ELR (cell line): Measurements from ENCODE around the gene PHACTR1.
A peak's percentile ranks its signal among the peaks of the same experiment; 100 is the strongest.
"Not testable (repeated sequence)": the region's sequence is repeated elsewhere in the genome, so short reads cannot be mapped to it uniquely, and the experiment has no call there.

Experiments
- DNase-seq: peaks from one replicate; pipeline ENCODE4 v3.0.0-alpha.2; 2015; ENCODE audit warnings: low read depth

The PHACTR1 gene

DNA sequence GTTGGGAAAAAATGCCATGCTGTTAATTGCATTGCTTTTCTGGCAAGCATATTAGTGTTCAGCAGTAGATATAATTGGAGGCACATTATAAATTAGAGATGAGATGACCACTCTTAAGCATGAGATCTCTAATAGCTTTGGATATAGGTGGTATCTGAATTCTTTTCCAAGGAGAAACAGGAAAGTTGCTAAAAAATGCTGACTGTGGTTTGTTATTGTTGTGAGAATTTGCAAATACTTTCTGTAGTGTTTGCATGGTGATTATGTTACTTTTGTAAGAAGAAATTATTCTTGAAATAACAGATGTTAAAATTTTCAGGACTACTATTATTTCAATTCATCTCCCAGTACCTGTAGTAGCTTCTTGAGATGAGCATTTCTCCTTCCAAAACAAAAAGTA is 386.6 kb downstream of the PHACTR1 start:
- DNase-seq: no peak

DNA sequence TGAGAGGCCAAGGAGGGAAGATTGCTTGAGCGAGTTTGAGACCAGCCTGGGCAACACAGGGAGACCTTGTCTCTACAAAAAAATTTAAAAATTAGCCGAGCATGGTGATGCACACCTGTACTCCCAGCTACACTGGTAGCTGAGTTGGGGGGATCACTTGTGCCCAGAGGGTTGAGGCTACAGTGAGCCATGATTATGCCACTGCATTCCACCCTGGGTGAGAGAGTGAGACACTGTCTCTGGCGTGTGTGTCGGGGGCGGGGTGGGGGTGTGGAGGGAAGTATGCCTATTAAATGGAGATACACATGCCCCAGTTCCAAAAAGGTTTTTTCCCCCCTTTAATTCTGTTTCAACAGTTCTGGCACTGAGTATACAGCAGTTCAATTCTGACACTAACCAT is 388.6 kb downstream of the PHACTR1 start:
- no peak for DNase-seq

DNA sequence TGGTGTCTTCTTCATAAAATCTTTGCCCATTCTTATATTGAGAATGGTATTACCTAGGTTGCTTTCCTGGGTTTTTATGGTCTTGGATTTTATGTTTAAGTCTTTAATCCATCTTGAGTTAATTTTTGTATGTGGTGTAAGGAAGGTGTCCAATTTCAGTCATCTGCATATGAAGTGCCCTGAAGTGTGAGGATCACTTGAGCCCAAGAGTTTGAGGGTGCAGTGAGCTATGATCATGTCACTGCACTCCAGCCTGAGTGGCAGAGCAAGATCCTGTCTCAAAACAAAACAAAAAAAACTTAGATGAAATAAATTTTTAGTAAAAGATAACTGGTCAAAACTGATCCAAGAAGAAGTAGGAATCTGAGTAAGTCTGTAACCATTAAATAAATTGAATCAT is 396.4 kb downstream of the PHACTR1 start:
- DNase-seq: no peak

DNA sequence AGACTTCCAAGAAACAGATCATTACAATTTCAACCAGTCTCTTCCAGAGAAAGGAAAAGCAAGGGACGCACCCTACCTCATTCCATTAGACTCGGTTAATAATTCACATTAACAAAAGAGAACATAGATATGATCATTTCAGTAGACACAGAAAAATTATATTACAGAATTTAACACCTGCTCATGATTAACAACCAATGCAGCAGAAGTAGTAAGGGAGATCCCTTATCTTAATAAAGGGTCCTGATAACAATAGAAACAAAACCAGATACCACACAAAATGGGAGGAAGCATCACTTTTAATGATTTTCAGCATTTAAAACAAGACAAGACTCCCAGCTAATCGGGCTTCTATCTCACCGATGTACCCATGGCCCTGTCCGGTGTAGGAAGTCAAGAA is 396.8 kb downstream of the PHACTR1 start:
- DNase-seq: no peak

DNA sequence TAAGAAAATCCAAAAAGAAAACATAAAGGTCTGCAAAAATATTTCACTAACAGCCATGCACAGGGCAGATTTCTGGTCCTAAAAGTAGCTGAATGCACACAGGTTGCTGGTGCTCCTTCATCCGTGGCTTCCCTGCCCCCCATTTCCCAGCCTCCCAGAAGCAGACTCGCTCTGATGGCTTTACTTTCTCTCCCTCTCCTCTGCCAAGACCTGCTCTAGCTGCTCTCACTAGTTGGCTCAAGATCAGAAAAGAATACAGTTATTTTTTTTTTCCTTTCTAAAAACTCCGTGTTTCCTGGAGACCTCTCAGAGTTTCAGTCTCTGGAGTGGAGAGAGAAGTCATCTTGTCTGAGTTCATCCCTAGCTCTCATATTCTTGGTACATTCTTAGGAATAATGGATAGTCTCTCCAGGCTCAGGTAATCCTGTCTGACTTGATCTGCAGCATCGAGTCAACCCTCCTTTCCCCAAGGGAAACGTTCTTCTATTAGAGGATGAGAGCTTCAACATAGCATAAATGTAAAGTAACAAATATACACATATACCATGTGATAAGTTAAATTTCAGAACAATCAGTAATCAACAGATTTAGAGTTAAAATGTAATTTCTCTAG is 397.5 kb downstream of the PHACTR1 start:
- DNase-seq: no peak

DNA sequence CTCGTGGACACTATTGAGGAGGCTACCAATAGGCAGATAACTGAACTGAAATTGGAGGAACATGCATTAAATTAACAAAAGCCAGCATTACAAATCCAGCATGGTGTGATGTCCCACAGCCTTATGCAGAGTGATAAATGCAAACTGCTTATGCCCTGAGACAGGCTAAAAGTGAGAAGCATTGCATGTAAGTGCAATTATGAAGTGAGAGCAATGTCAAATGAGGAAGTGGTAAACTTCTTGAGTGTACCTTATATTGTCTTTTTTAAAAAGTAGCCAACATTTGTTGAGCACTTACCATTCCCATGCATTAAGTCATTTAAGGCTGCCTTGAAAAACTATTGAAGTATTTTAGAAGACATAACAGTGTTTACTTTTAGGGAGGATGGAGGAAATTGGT is 399.6 kb downstream of the PHACTR1 start:
- DNase-seq: no peak

DNA sequence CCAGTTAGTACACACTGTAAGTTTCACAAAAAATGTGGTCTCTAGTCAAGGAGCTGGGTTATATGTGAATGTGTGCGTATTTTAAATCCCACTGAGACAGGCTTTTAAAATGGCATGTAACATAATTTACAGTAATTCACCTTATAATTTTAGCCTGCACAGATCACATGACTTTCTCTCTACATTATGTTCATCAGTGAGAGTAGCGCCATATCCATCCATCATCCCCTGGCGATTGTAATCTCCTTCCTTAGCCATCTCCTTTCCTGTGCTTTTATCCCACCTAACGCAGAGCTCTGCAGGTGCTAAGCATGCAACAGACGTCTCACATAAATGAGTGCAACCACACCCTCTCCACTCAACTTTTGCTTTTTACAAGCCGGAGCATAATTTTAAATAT is 401.0 kb downstream of the PHACTR1 start:
- no peak for DNase-seq

DNA sequence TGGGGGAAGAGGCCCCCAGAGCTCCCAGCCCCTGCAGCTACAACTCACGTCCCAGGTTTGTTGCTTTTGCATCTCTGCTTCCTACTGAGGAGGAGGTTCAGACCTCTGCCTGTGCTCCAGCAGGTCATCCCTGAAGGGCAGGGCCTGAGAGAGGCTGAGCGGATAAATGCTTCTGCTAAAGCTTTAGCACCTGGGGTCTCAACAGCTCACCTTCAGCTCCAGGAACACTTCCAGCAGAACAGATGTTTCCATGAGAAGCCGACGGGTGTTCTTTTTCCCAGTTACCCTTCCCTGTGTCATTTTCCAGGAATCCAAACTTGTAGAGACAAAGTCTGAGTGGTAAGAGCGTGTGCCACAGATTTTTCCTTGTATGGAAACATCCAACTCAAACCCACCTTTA is 403.0 kb downstream of the PHACTR1 start:
- no peak for DNase-seq

DNA sequence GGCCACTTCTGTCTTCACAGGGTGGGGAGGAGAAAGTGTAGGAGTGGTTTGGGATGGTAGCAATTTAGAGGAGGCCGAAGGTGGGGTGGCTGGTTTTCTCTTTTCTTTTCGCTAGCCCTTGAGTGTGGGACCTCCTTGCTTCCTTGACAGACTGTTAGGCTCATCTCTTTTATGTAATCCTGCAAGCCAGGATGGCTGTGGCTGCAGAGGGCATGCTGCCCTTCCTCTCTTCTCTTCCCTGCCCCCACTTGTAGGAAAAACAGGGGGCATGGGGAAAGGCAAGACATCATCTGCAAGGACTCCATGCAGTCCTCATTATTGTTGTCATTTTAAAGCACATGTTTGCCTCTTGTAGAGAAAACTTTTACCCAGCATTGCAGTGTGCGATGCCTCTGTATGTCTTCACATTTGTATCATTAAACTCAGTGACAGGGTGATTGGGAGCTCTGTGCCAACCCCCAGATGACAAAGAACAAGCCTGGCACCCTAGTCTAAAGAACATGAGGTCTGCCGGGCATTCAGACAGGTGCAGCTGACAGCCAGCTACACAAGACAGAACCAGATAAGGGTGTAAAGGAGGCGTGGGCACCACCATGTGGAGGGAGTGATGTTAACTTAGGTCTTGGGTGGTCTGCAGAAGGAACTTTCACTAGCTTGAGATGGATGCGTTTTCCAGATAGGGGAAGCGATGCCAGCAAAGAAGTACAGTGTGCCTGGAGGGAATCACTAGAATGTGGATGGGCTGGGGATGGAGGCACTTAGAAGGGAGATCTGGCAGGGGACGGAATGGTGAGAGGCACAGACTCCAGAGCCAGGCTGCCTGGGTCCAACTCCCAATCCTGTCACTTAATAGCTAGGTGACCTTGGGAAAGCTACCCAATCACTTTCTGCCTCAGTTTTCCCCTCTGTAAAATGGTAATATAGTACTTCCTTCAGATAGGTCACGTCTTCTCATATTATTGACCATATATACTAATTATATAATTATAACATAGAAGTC is 404.2 kb downstream of the PHACTR1 start:
- DNase-seq: peak; percentile 4

DNA sequence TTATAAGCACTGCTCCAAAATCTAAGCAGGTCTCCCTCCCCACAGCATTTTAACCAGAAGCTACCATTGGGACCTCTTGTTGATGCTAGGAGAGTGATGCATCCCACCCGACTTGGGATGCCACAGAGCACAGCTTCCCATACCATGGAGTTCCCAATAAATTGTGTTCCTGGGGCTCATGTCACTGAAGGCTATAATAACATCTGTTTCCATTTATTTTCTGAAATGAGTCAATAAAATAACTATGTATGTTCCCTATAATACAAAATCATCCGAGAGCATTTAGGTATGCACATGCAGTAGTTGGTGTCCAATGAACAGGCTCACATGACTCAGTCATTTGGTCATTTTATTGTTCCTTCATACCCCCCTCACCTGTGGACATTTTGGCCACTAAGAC is 407.6 kb downstream of the PHACTR1 start:
- DNase-seq: no peak

DNA sequence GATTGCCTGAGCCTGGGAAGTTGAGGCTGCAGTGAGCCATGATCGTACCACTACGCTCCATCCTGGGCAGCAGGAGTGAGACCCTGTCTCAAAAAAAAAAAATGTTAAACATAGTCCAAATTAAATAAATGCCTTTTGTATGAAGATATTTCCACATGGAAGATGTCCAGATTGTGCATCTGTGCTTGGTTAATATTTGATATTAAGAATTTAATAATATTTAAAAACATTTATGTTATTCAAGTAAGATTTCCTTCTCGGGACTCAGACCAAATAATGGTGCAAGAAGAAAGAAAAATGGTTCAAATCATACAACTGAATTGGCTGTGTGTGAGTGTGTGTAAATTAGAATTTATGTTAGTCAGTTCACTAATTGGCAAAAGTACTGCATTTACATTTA is 409.3 kb downstream of the PHACTR1 start:
- no peak for DNase-seq

DNA sequence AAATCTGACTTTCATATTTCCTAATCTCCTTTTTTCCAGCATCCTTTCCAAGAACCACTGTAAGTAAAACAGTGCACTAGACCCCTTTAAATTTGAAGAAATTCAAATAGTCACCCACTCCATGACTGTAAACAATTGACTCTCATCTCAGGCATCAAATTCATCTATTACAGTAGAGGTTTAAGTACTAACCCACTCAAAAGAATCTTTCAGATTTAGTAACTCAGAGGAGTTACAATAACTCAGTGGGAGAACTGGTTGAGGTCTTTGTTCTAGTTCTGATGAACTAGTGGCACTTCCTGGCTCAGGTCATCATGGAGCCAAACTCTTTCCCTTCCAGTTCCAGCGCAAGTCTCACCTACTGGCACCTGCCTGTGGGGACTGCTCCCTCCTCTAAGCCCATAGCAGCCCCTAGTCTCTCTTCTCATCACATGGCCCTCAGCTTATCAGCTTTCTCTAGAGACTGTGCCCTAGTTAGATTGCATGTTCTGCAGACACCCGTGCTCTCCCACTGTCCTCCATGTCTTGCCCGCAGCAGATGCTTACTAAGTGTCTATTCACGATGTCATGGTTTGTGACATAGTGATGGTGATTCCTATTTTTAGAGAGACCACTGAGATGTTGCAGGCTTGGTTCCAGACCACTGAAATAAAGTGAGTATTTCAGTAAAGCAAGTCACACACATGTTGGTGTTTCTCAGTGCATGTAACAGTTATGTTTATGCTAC is 415.5 kb downstream of the PHACTR1 start:
- no peak for DNase-seq

DNA sequence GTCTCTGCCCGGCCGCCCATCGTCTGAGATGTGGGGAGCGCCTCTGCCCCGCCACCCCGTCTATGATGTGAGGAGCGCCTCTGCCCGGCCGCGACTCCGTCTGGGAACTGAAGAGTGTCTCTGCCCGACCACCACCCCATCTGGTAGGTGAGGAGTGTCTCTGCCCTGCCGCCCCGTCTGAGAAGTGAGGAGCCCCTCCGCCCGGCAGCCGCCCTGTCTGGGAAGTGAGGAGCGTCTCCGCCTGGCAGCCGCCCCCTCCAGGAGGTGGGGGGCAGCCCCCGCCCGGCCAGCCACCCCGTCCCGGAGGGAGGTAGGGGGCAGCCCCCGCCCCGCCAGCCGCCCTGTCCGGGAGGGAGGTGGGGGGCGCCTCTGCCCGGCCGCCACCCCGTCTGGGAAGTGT is 417.3 kb downstream of the PHACTR1 start:
- DNase-seq: not testable (repeated sequence)

DNA sequence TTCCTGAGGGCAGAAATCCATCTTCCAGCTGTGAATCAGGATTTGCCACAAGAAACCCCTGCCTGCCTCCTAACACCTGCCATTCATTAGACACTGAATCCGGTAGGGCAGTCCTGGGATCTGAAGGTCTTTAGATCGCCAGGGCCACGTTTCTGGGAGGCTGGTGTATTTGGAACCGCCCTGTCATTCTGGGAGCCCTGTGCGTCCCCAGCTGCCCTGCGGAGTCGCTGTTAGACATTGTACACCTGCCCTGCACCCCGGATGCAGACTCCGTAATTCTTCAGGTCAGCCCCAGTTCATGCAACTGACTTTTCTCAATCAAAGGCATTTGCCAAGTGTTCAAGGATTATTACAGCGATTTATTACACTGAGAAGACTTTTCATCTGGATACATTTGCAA is 418.6 kb downstream of the PHACTR1 start:
- DNase-seq: no peak

DNA sequence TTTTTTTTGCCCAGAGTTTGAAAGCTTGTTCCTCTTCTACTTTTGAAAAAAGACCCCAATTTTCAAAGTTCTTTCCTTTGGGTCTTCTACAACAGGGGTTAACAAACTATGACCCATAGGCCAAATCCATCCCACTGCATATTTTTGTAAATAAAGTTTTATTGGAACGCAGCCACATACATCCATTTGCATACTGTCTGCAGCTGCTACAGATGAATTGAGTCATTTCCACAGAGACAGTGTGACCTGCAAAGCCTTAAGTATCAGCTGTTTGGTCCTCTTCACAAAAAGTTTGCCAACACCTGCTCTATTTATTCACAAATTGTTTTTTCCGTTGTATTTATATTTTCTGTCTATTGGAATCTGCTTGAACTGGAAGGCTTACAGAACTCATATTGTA is 422.6 kb downstream of the PHACTR1 start:
- DNase-seq: no peak

DNA sequence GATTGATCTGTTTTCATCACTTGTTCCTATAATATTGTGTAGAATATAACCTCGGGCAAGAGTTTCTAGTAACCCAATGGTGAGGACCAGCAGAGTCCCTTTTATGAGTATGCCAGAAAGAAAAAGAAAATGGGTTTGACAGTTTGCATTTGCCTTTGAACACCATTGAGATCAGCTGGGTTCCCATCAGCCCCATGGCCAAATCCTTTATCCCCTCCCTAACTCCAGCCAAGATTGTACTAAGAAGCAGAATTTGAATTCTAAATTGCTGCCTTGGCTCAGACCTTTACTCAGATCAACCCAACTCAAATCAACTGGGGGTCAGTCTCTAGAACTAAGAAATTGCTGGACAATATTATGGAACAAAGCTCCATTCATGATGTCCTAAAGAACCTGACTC is 424.4 kb downstream of the PHACTR1 start:
- DNase-seq: no peak

DNA sequence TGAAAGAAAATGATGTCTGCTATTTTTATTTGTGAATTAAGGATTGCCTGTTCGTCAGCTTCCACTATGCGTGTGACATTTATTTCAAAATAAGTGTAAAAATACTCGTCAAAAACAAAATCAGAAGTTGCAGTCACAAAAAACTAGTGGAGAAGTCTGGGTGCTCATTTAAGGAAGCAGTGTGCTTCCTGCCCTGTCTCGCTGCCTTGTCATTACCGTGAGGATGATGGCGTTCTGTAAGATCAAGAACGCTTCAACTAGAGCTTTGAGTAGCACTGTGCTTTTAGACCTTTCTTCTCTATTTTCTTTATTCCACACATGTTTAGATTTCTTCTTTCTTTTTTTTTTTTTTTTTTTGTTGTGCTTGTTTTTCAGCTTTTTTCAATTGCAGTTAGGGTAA is 424.8 kb downstream of the PHACTR1 start:
- no peak for DNase-seq

DNA sequence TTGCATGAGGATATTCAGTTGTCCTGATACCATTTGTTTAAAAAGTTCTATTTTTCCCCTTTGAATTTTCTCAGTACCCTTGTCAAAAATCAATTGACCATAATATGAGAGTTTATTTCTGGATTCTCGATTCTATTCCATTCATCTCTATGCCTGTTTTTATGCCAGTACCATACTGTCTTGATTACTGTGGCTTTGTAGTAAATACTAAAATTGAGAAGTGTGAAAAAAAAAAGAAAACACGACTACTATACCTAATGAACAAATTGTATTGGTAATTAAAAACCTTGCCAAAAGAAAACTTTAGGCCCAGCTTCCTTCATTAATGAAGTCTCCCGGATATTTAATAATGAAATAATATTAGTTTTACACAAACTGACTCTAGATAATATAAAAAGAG is 426.0 kb downstream of the PHACTR1 start:
- DNase-seq: no peak

DNA sequence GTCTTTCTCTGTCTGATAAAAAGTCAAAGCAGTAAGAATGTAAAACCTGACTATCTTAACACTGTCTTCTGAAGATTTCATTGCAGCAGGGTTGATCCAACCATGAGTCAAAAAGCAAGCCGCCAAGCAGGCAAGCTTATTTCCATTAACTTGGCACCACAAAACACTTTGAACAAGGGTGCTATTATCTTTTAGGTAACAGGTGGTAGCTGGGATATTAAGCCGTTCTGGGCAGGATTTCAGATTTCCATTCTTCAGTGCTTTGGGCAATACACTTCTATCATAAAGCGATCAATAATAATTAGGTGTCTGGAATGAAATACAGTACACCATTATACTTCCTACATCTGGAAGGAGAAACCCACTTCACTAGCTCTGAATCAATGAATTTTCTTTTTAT is 429.9 kb downstream of the PHACTR1 start:
- no peak for DNase-seq

DNA sequence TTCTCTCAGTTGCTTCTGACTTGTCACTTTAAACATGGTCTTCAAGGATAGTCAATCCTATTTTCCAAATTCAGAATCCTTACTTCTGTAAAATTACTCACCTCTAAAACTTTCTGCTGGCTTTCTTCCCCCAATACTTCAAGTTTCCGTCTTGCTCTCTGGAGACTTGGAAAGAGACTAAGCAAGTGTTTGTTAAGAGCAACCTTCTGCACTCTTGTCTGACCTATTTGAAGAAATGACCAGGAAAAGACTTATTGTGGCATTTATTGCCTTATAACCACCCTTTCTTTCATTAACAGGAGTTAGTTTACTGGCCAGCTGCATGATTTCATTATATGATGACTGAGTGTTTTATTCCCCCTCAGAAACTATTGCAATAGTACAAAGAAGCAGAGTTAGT is 430.8 kb downstream of the PHACTR1 start:
- DNase-seq: no peak

DNA sequence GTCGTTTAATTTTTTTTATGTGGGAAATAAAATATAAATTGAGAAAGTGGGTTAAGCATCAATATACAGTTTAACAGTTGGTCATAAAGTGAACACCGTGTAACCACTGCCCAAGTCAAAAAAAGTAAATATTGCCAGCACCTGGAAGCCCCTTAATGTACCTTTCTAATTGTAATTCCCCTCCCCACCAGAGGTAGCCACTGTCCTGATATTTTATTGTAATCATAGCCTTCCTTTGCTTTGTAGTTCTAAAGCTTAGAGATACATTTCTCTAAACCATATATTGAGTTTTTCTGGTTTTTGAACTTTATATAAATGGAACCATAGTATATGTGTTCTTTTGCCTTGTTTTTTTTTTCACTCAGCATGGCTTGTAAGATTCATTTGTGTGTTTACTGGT is 431.2 kb downstream of the PHACTR1 start:
- DNase-seq: no peak

DNA sequence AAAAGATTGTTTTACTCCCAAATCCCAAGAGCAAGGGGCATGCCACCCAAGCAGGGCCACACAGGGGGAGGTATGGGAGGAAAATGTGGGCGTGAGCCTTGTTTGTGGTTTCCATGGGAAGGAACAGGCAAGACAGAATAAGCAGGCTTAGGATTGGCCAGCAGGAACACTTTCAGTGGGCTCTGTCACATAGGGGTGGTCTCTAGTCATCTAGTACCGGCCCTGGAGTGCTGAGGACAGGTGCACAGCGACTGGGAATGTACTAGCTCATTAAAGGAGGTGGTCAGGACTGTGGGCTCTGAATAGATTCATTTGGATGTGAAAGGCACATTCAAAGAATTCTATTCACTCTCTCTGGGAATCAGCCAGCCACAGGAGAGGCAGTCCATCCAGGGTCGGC is 436.2 kb downstream of the PHACTR1 start:
- no peak for DNase-seq

DNA sequence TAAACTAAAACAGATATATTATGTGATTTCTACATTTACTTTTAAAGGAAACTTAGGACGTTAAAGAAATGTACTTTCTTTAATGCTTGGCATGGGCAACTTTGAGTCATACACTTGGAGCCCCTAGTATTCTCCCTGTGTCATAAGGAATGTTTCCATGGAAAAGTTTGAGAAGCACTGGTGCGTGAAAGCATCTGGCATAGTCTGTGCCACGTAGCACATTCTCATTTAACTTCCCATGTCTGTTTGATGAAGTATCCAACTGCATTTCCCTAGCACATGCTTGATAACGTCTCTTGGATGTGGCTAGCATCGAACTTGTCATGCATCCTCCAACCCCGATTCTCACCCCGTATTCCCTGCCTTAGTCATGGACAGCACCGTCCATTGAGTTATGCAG is 439.8 kb downstream of the PHACTR1 start:
- no peak for DNase-seq
